Right forelimb (tissue), 1 donor: ENCODE results near the gene ARHGEF39.
"Not testable (repeated sequence)": the region's sequence is repeated elsewhere in the genome, so short reads cannot be mapped to it uniquely, and the experiment has no call there.

Source experiments
- DNase-seq: peaks from one replicate; pipeline ENCODE4 v3.0.0-alpha.2; 2018

The ARHGEF39 gene

DNA sequence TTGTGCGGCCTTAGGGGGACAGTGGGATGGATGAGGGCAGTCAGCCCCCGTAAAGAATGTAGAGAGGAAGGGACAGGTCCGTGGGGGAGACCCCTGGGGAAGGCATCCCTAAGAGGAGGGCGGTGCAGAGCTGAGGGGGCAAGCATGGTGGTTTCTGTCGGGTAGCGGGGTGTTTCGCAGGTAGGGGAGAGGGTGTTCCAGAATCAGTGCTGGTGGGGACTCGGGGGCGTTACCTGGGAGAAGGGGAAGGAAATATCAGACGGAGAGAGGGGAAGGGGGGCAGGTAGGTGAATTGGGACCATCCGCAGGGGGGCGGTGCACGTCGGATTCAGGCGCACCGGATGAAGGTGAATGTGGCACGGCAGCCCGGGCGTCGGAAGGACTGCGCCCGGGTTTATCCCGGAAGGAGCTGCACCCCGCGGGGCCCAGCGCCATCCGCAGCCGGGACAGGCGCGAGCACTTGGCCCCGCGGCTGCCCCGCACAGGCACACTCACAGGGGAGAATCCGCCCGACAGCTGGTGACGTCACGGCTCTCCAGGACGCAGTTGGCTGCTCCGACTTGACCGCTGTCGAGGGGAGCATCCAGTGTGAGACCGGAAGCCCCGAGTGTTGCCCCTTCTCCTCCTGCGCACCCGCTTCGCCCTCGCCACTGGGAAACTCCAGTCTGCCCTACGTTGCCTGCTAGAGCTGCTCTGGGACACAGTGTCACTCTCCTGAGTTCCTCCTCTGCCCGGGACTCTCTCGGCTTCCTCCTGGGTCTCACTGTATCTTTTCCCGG lies 48.1 kb downstream of the ARHGEF39 start:
- no peak for DNase-seq

DNA sequence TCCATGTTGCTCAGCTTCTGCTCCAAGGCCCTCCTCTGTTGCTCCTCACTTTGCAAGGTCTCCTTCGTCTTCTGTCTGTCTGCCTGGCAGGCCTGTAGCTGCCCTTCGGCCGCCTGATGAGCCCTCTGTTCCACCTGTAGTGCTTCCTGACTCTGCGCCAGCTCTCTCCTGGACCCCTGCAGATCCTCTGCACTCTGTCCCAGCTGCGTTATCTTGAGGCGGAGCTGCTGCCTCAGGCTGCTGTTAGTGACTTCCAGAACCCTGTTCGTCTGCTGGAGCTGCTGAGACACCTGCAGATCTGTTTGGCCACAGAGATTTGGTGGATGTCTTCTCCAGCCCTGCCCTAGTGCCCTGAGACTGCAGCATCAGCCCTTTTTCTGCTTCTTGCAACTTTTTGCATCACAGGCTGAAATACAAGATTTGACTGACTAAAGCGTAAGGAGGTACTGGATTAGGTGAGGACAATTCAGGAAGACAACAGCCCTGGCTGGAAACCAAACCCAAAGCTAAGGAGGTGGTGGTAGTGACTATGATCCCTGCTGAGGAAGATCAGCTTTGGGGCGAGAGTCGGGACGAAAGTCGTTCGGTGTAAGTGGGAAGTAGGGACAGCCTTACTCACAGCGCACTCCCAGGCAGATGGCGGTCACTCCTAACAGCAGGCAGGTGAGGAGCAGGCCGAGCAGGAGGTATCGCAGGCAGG lies 48.9 kb downstream of the ARHGEF39 start:
- no peak for DNase-seq

- DNase-seq: no peak
These were observed 52.2 kb downstream of the ARHGEF39 start for GRCh38 chr9:35612843-35613242.

GRCh38 chr9:35612066-35612465 lies 52.9 kb downstream of the ARHGEF39 start:
- DNase-seq: not testable (repeated sequence)

GRCh38 chr9:35611230-35611797 lies 53.7 kb downstream of the ARHGEF39 start:
- DNase-seq: no peak

DNA sequence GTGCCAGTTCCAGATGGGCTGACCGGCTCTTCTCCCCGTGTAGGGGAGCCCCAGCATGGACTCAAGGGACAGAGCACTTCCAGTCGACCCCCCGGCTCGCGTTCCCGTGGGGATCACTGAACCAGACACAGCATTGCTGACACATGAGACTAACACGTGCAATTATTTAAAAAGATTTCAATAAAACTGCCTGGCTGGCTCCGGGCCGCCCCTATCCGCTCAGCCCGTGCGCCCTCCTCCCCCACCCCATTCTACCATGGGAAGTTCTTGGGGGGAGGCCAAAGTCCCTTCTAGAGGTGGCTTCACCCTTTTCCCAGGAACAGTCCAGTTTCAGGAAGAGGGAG lies 55.2 kb downstream of the ARHGEF39 start:
- DNase-seq: no peak
